ENCODE data around the gene MAN2A2.

DNA sequence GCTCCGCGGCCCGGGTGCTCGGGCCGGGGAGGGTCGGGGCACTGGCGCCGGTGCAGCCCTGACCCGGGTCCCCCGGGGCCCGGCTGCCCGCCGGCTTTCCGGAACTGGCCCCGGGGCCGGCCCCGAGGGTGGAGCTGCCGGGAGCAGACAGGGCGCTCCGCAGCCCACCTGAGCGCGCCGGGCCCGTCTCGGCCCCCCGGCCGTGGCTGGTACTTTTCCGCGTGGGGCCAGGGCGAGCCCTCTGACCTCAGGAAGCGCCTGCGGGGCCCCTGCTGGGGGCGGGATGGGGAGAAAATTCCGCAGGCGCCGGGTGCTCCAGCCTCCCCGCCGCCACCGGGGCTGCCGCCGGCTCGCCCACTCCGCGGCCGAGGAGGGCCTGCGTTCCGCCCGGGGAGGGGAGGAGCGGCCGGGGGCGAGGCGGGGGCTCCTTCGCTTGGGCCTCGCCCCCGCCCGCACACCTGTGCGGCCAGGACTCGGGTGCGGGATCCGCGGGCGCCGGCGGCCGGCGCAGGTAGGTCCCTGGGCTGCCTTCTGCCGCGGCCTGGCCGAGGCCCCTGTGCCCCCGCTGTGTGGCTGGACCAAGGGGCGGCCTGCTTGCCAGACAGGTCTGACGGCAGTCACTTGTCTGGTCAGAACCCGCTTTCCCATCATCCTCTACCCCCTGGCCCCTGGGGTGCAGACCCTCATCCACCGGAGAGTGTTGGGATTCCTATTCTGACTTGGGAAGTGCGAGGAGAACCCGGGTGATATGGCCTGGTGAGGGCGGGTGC lies 31.2 kb upstream of the MAN2A2 start:
- no peak for TF ChIP-seq POLR2AphosphoS5 (IDR thresholded peaks at IDR 0.05)
- TF ChIP-seq, protein P1, sequence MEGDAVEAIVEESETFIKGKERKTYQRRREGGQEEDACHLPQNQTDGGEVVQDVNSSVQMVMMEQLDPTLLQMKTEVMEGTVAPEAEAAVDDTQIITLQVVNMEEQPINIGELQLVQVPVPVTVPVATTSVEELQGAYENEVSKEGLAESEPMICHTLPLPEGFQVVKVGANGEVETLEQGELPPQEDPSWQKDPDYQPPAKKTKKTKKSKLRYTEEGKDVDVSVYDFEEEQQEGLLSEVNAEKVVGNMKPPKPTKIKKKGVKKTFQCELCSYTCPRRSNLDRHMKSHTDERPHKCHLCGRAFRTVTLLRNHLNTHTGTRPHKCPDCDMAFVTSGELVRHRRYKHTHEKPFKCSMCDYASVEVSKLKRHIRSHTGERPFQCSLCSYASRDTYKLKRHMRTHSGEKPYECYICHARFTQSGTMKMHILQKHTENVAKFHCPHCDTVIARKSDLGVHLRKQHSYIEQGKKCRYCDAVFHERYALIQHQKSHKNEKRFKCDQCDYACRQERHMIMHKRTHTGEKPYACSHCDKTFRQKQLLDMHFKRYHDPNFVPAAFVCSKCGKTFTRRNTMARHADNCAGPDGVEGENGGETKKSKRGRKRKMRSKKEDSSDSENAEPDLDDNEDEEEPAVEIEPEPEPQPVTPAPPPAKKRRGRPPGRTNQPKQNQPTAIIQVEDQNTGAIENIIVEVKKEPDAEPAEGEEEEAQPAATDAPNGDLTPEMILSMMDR (IDR thresholded peaks at IDR 0.05) = no peak

All from stomach (tissue), 4 donors.